Gastrocnemius medialis (tissue), 4 donors: ENCODE measurements around the gene CYS1.

Experiments used
- CTCF ChIP-seq, 5 experiments: fragments of 450-650 bp in 3 of 5; fragments of 200-600 bp in 2 of 5; sonication (generic) in 2 of 5; IDR thresholded peaks in 4 of 5; conservative IDR thresholded peaks in 1 of 5; 1 replicate in 4 of 5; 2 replicates in 1 of 5; pipeline ENCODE4 v1.5.1; 2016 to 2019; ENCODE audit warnings: antibody characterized with exemption in 5 of 5, mild to moderate bottlenecking in 3 of 5, moderate library complexity in 3 of 5
- POLR2A ChIP-seq, 2 donors: fragments of 450-650 bp; IDR thresholded peaks; one replicate each; pipeline ENCODE4 v1.6.1; 2017; ENCODE audit warnings: antibody characterized with exemption in 2 of 2, mild to moderate bottlenecking in 2 of 2, moderate library complexity in 2 of 2

- TF ChIP-seq CTCF (IDR thresholded peaks at IDR 0.05 in 4 of 5, conservative IDR thresholded peaks at IDR 0.05 in 1 of 5) (peak; percentile 47 to 69 (median 57)), POLR2A (IDR thresholded peaks at IDR 0.05) (no peak)
These were observed 43.9 kb downstream of the CYS1 start for GRCh38 chr2:10036095-10036884.
